Measurements from ENCODE around the gene PAQR8. TPM values are rescaled to one million over a fixed set of nuclear protein-coding genes. Genes with fewer than 3 reads are reported as not detected.
"Not testable (repeated sequence)": the region's sequence is repeated elsewhere in the genome, so short reads cannot be mapped to it uniquely, and the experiment has no call there.

Gene PAQR8
- total and polyA plus RNA-seq, 2 of the 4 experiments (the other 2 are of a cell fraction) = 1.4 to 1.6 TPM

DNA sequence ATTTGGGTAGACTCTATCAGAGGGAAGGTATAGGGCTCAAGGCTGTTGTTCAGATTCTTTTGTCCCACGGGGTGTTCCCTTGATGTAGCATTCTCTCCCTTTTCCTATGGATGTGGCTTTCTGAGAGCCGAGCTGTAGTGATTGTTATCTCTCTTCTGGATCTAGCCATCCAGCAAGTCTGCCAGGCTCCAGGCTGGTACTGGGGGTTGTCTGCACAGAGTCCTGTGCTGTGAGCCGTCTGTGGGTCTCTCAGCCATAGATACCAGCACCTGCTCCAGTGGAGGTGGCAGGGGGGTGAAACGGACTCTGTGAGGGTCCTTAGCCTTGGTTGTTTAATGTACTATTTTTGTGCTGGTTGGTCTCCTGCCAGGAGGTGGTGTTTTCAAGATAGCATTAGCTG, 71.3 kb downstream of the PAQR8 start:
- CTCF ChIA-PET; H3K56ac ChIP-seq (ENCODE audit: extremely low read depth, insufficient read depth, low read length); H3K9me1 ChIP-seq (ENCODE audit: insufficient read depth, low read length); H3K4me2 ChIP-seq (ENCODE audit: low read depth, low read length); H2BK120ac ChIP-seq (ENCODE audit: low read depth, low read length); H3K9ac ChIP-seq (ENCODE audit: low read depth, low read length); H3K79me1 ChIP-seq (ENCODE audit: low read depth in 1 of 2, low read length in 2 of 2); DNase-seq; H3K4ac ChIP-seq (ENCODE audit: low read depth, low read length); H3K9me3 ChIP-seq (ENCODE audit: control insufficient read depth, insufficient read depth, low read length); H4K91ac ChIP-seq (ENCODE audit: insufficient read depth, low read depth, low read length); H3K4me1 ChIP-seq (ENCODE audit: control insufficient read depth, insufficient read depth, low read length); intact Hi-C loops (cut with micrococcal nuclease); H2BK20ac ChIP-seq (ENCODE audit: low read depth, low read length); dilution Hi-C loops (cut with HindIII; ENCODE audit: low sequenced_read_pairs, unreplicated experiment); H3K4me3 ChIP-seq (ENCODE audit: insufficient read depth, low read depth, low read length); ATAC-seq (ENCODE audit: low read depth); BruUV-seq (replicated peaks); H3K18ac ChIP-seq (ENCODE audit: low read depth, low read length); H2AK9ac ChIP-seq (replicated peaks; ENCODE audit: low read depth, low read length, poor library complexity); H3K36me3 ChIP-seq (ENCODE audit: control insufficient read depth, insufficient read depth, low read length); H4K8ac ChIP-seq (ENCODE audit: low read depth in 2 of 2, low read length in 2 of 2); POLR2A ChIA-PET (ENCODE audit: unreplicated experiment); H2BK15ac ChIP-seq (ENCODE audit: low read depth, low read length); H2AFZ ChIP-seq (replicated peaks; ENCODE audit: low read length, poor library complexity); H4K5ac ChIP-seq (ENCODE audit: low read depth, low read length); H4K20me1 ChIP-seq (ENCODE audit: insufficient read depth, low read length); H2BK5ac ChIP-seq (ENCODE audit: low read depth, low read length, poor library complexity, severe bottlenecking); H3K23ac ChIP-seq (ENCODE audit: low read depth, low read length); in situ Hi-C loops (cut with MboI; ENCODE audit: low sequenced_read_pairs); H3K14ac ChIP-seq (replicated peaks; ENCODE audit: low read depth, low read length); H2AK5ac ChIP-seq (ENCODE audit: low read depth, low read length); H3K27ac ChIP-seq (ENCODE audit: insufficient read depth, low read length); H3K27me3 ChIP-seq (ENCODE audit: control insufficient read depth, insufficient read depth, low read length): not testable (repeated sequence)
- WGBS, 2 experiments (ENCODE audit: extremely low coverage in 2 of 2, insufficient read length in 1 of 2) = no CpG with 5 or more reads among the region's 4 CpGs
